Cerebellar cortex (tissue), 1 donor: ENCODE results near the gene GABRP.

Source experiments
- DNase-seq: peaks from one replicate; pipeline ENCODE4 v3.0.0-alpha.2; 2015; ENCODE audit warnings: low spot score

Gene GABRP

GRCh38 chr5:170861917-170862766, 78.6 kb downstream of the GABRP start, which contains the start of gene RANBP17:
TSS of gene RANBP17 (plus strand) at chr5:170862018.
- peak; percentile 25 for DNase-seq

GRCh38 chr5:170863646-170864045, 80.1 kb downstream of the GABRP start:
- no peak for DNase-seq
